Breast epithelium (tissue), 4 donors: ENCODE measurements around the gene LGALS3BP. TPM values are rescaled to one million over a fixed set of nuclear protein-coding genes. Genes with fewer than 3 reads are reported as not detected.
A peak's percentile ranks its signal among the peaks of the same experiment; 100 is the strongest.

Experiments used
- DNase-seq, 2 donors: peaks; one replicate each; pipeline ENCODE4 v3.0.0-alpha.2; 2019; ENCODE audit warnings: low spot score in 2 of 2
- H3K27ac ChIP-seq, 2 donors: fragments of 200-600 bp; sonication (generic) in 1 of 2; one replicate each; pipeline ENCODE4 v1.5.1; 2016 to 2019; ENCODE audit warnings: mild to moderate bottlenecking in 1 of 2
- H3K27me3 ChIP-seq, 2 donors: fragments of 200-600 bp; sonication (generic) in 1 of 2; one replicate each; pipeline versions ENCODE4 v1.5.1 to v1.6.0; 2017 to 2019; ENCODE audit warnings: control low read depth in 1 of 2, mild to moderate bottlenecking in 1 of 2
- H3K36me3 ChIP-seq: fragments of 200-600 bp; one replicate; pipeline ENCODE4 v1.5.1; 2019
- H3K4me1 ChIP-seq, 2 donors: fragments of 200-600 bp; sonication (generic); one replicate each; pipeline ENCODE4 v1.5.1; 2016 to 2019; ENCODE audit warnings: control low read depth in 1 of 2
- H3K4me3 ChIP-seq, 3 donors: fragments of 200-600 bp; sonication (generic); 1 replicate in 2 of 3; 2 replicates in 1 of 3; pipeline ENCODE4 v1.5.1; 2016 to 2019; ENCODE audit warnings: mild to moderate bottlenecking in 3 of 3, moderate library complexity in 2 of 3
- H3K9me3 ChIP-seq, 2 donors: fragments of 200-600 bp; sonication (generic) in 1 of 2; one replicate each; pipeline ENCODE4 v1.5.1; 2016 to 2019; ENCODE audit warnings: control low read depth in 1 of 2
- CTCF ChIP-seq, 3 donors: fragments of 450-650 bp; IDR thresholded peaks; one replicate each; pipeline ENCODE4 v1.5.1; 2016 to 2017; ENCODE audit warnings: antibody characterized with exemption in 3 of 3, mild to moderate bottlenecking in 3 of 3, moderate library complexity in 3 of 3
- POLR2A ChIP-seq: fragments of 450-650 bp; IDR thresholded peaks from one replicate; pipeline ENCODE4 v1.6.1; 2016; ENCODE audit warnings: antibody characterized with exemption, mild to moderate bottlenecking, moderate library complexity
- POLR2AphosphoS5 ChIP-seq, 3 donors: sonication (generic); formaldehyde crosslinking; IDR thresholded peaks; one replicate each; pipeline ENCODE4 v1.6.1; 2017; ENCODE audit warnings: antibody characterized with exemption in 3 of 3
- intact Hi-C: fragments of 100-400 bp; cut with DNase I; formaldehyde crosslinking; loops from one replicate; pipeline ENCODE4 v1.15.1; 2023; ENCODE audit warnings: low total_unique reads
- total RNA-seq, 3 donors: library from RNA; depleted of rRNA; stranded (reverse); fragments of >200 nt; gene quantifications; one replicate each; pipeline ENCODE4 v1.1.0, GENCODE V29; 2016

LGALS3BP gene
- total RNA-seq, 3 donors from 2014 or later = 192 to 532 (median 206) TPM

DNA sequence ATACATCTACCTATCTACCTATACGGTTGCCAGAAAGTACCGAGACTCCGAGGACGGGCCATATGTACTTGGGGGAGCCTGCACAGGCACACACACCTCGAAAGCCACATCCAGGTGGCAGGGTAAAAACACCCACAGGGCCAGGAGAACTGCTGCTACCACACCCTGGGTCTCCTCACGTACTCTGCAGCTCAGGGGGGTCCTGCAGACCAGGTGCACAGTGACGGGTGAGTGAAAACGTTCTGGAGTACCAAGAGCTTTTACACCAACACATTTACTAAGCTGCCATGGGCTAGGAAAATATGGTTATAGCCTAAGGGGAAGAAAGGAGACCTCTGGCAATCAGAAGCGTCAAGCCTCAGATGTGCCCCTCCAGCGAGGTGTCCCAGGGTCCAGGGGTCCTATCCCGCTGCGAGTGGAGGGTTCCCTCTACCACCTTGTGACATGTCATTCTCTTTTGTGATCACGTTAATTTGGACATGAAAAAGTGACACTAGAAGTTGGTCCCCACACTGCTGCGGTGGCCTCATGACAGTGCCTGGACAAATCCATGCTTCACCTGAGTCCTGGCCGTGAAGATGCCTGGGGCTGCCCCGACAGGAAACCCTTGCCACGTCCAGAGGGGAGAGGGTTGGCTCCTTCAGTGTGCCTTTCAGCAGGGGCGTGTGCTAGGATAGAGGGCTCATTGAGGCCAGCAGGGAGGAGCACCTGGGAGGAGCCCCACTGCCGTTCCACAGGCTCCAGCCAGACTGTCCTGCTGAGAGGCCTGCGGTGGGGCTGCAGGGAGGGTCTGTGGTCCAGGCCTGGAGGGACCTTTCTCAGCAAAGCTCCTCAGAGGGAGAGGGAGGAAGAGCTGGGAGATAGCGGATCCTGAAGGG is 28.0 kb upstream of the LGALS3BP start:
- intact Hi-C loops = no loop called here
- peak in 1 of 2 donors; percentile 45 for DNase-seq
- peaks cover 17 to 21% of the 10 kb centered on the region in 2 donors for H3K4me1 ChIP-seq
- H3K4me3 ChIP-seq = peak overlapping the region in 2 of 3 donors; percentile 97 to 100
- H3K27me3 ChIP-seq = no peaks in the 10 kb centered on the region
- H3K36me3 ChIP-seq = no peaks in the 10 kb centered on the region
- H3K9me3 ChIP-seq = no peaks in the 10 kb centered on the region
- TF ChIP-seq CTCF (IDR thresholded peaks at IDR 0.05) (no peak), POLR2AphosphoS5 (IDR thresholded peaks at IDR 0.05) (no peak), POLR2A (no peak)
- peak overlapping the region; percentile 48 to 96 for H3K27ac ChIP-seq

DNA sequence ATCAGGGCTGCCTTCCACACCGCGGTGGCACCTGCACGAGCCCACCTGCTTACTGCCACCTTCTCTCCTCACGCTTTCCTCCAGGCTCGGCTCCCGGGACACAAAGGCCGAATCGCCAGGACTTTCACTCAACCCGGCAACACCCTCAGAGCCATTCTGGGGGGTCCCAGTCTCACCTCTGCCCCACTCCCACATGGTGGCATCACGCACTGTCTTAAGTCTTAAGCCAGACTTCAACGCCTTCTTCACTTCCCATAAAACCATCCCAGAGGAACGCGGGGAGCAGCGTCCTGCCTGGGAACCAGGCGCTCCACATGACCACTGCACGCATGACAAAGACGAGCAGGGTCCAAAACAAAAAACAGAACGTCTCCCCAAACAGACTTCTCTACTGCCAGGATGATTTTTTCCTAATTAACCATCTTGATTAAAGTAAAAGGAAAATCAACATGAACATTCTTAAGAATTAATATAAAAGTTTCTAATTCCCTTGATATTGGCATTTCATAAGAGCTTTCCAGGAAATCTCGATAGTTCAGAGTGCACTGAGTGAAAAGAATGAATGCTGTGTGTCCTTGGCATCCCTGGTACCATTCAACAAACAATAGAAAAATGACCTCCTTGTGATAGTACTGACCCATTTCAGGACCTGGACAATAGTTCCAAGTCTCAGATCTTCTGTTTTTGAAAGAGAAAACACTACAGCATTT is 27.2 kb upstream of the LGALS3BP start:
- Histone ChIP-seq H3K27me3 (no peaks in the 10 kb centered on the region), H3K36me3 (no peaks in the 10 kb centered on the region), H3K4me3 (no peak overlapping the region), H3K27ac (peak overlapping the region; percentile 89 to 96), H3K9me3 (no peaks in the 10 kb centered on the region), H3K4me1 (peaks cover 17 to 21% of the 10 kb centered on the region in 2 donors)
- DNase-seq = peak in 1 of 2 donors; percentile 48
- TF ChIP-seq CTCF (IDR thresholded peaks at IDR 0.05) (no peak), POLR2AphosphoS5 (IDR thresholded peaks at IDR 0.05) (no peak)
- intact Hi-C loops = no loop called here

DNA sequence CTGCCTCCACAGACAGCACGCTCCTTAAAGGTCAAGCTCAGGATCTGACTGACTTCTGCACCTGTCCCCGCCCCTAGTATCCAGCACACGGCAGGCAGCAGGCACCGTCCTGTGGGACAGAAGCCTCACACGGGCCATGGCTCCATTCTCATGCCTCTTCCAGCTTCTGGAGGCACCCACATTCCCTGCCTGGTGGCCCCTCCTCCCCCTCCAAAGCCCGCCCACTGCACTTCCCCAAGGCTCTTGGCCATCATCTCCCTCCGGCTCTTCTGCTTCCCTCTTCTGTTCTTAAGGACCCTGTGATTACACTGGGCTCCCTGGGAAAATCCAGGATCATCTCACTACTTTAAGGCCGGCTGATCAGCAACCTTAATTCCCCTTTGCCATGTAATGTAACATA is 26.3 kb upstream of the LGALS3BP start:
- intact Hi-C loops = no loop called here
- H3K36me3 ChIP-seq = no peaks in the 10 kb centered on the region
- no peaks in the 10 kb centered on the region for H3K9me3 ChIP-seq
- peak overlapping the region in 1 of 3 donors; percentile 19 for H3K4me3 ChIP-seq
- no peak for TF ChIP-seq POLR2A
- TF ChIP-seq CTCF (IDR thresholded peaks at IDR 0.05) = no peak
- no peak for TF ChIP-seq POLR2AphosphoS5 (IDR thresholded peaks at IDR 0.05)
- H3K4me1 ChIP-seq = peaks cover 17 to 21% of the 10 kb centered on the region in 2 donors
- peak in 1 of 2 donors; percentile 17 for DNase-seq
- H3K27me3 ChIP-seq = no peaks in the 10 kb centered on the region
- peak overlapping the region; percentile 89 to 96 for H3K27ac ChIP-seq

DNA sequence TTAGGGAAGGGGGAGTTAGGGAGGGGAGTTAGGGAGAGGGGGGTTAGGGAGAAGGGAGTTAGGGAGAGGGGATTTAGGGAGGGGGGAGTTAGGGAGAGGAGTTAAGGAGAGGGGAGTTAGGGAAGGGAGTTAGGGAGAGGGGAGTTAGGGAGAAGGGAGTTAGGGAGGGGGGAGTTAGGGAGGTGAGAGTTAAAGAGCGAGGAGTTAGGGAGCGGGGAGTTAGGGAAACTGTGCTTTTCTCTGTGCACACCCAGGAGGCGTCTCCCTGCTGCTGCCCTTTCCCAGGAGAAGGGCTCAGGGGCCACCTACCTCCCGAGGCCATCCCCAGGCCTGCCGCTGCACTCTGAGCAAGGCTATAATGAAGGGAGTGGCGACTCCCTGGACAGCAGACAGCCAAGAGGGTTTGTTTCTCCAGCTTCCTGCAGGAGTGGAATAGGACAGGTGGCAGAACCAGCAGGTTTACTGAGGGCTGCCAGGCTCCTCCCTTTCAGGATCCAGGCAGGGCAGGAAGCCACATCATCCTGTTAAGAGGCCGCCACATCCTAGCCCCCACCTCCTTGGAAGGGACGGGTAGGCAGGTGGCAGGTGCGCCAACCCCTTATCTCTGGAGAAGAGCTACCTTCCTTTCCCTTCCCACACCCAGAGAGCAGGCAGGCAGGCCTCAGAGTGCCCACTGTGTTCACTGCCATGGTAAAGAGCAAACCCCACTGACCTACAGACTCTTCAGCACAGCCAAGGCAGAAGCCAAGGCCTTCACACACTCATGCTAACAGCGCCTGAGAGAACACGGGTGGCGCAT is 25.5 kb upstream of the LGALS3BP start:
- peak; percentile 71 to 78 for DNase-seq
- Histone ChIP-seq H3K27ac (peak overlapping the region; percentile 89 to 96), H3K4me1 (peaks cover 17 to 21% of the 10 kb centered on the region in 2 donors), H3K4me3 (peak overlapping the region in 2 of 3 donors; percentile 7 to 19), H3K27me3 (no peaks in the 10 kb centered on the region), H3K36me3 (no peaks in the 10 kb centered on the region), H3K9me3 (no peaks in the 10 kb centered on the region)
- no peak for TF ChIP-seq POLR2A
- TF ChIP-seq CTCF (IDR thresholded peaks at IDR 0.05) = no peak
- no peak for TF ChIP-seq POLR2AphosphoS5 (IDR thresholded peaks at IDR 0.05)
- intact Hi-C loops = no loop called here
